Epidermal melanocyte (primary cell): ENCODE data around the gene ADAMTS17.

Experiments used
- DNase-seq: peaks from one replicate; pipeline ENCODE4 v3.0.0; 2011; ENCODE audit warnings: low spot score; ENCODE audit not compliant: insufficient read length

The ADAMTS17 gene

DNA sequence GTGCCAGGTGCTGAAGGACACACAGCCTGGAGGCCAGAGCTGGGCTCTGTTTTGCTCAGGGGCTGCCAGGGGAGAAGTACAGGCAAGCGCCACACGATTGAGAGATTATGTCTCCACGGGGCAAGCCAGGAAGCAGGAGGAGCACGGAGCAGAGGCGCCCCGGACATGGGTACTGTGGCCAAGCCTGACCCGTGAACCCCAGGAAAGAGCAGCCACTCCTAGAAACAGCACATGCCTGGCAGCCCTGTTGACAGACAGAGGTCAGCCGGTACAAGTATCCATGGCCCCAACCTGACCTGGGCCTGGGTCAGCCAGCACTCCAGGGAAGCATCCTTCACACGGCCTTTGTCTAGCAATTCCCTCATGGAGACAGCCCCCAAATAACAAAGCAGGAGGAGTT is 89.4 kb downstream of the ADAMTS17 start:
- DNase-seq, result no peak

DNA sequence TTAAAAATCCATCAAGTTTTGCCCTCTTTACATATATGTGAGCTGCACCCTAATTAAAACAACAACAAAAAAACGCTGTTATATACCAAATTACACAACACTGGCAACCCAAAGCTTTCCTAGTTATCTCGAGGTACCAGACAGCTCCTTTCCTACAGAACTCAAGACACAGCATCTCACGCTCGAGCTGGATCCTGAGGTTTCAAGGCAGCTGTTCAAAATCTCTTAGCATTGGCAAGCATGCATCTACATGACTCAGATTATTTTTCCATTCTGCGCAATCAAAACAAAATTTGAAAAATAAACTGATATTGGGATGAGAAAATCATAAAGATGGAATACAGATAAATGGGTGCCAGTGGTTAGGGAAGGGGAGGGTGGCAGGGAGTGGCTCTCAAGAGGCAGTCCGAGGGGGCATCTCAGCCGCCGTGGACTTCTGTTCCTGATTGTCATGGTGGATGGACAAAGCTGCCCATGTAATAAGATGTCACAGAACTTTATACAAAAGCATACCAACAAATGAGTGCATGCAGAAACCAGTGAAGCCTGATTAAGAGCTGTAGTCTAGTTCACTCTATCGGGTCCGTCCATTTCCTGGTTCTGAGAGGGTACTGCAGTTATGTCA is 91.5 kb downstream of the ADAMTS17 start:
- DNase-seq, result no peak

DNA sequence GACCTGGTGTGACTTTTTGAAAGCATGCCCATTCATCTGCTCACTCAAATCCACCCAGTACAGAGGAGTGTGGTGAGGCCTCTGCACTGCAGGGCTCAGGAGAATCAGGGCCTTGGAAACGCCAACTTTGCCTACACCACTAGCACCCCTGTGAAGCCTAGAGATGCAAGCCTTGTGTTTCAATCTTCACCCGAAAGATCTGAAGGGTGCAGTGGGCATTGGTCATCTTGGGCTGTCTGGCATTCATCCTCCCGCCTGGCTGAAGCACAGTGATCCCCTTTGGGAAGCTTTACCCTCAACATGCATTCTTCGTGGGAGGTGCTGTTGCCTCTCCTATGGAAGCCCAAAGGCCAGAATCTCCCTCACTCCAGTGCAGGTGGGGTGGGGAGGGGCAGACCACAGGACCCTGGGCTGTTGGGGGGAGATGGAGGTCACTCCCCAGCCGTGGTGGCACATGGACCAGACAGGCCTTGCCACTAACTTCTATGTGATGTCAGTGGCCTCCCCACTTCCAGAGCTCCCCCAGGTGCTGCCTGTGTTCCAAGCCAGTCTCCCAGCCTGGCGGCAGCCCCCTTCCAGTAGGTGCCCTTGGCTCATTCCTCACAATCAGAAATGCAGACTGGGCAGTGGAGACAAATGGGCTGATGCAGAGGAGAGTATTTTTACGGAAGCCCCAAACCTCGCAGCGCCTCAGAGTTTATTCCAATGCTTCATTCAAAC is 92.5 kb downstream of the ADAMTS17 start:
- DNase-seq, result no peak

DNA sequence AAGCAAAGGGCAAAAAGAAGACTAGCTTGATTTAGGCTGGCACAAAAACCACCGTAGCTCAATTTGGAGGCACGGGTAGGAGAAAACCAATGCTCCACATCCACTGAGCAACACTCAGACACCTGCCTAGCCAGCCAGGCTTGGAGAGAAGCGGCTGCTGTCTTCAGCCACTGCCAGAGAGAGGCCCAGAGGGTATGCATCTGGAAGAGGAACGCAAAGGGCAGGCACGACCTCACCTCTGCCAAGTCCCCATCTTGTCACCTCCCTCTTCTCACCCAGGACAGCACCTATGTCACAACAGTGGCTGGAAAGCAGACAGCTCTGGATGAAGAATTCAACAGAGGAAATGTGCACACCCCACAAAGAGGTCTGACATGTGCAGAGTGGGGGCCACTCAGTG is 93.5 kb downstream of the ADAMTS17 start:
- no peak for DNase-seq

DNA sequence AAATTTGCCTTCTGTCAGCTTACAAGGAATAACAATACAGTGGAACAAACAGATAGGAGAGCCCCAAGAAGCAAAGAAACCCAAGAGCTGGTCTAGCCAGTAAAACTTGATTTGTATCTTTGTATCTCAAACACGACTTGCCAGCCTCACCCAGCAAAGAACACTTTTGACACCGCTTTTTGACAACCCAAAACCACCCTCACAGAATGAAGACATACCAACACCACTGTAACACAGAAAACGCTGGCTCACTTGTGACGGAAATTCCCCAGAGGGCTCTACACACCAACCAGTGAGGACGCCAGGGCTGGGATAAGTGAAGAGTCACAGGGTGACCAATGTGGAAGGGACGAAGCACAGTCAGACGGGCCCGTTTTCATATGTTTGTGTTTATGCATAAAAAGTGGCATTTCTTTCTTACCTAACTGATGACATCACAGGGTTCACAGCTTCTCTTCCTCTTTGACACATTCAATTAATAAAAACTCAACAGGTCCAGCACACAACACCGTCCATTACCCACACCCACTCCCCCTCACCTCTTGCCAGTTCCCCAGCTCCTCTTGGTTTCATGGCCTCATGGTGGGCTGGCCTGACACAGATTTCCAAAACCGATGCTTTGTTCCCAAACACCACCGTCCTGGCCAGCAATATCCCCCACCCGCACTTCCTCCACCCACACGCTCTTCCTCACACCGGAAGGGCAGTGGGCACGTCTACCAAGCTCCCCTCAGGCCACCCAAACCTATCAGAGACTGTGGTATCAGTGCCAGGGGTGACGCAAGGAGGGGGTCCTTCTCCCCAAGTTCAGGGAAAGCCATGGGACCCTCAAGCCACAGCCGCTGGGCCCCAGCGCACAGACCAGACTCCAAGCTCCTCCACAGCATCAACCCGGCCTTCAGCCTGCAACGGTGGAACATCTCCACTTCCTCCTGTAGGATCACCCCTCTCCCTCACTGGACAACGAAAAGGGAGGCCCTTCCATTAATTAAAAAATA is 94.2 kb downstream of the ADAMTS17 start:
- DNase-seq, result no peak

DNA sequence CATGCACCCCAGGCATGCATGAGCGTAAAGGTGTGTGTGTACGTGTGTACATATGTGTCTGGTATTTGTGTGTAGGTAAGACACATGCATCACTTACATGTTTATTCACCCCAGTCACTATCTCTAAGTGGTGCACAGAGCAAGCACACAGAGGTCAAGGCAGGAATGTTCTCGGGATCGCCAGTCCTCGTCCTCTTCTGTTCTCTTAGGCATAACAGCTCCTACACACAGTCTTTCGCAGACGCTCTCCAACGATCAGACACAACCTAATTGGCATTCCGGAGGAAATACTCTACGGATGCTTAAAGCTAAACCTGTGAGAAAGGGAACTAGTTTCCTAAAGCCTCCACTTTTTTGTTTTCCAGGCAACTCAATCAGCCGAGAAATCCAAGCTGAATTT is 95.9 kb downstream of the ADAMTS17 start:
- DNase-seq, result no peak

DNA sequence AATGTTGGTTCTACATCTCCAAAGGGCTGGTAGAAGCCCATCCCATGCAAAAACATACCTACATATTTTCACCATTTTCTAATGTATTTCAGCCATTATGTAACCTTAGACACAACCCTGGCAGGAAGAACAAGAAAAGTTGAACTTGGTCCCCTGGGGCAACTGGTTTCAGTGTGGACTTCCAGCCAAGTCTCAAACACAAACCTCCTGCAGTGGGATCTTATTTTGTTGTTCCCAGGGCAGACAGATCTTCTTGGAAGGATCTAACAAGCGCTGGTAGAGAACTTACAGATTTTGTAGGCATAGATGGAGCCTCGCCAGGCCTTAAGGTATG is 96.3 kb downstream of the ADAMTS17 start:
- no peak for DNase-seq

DNA sequence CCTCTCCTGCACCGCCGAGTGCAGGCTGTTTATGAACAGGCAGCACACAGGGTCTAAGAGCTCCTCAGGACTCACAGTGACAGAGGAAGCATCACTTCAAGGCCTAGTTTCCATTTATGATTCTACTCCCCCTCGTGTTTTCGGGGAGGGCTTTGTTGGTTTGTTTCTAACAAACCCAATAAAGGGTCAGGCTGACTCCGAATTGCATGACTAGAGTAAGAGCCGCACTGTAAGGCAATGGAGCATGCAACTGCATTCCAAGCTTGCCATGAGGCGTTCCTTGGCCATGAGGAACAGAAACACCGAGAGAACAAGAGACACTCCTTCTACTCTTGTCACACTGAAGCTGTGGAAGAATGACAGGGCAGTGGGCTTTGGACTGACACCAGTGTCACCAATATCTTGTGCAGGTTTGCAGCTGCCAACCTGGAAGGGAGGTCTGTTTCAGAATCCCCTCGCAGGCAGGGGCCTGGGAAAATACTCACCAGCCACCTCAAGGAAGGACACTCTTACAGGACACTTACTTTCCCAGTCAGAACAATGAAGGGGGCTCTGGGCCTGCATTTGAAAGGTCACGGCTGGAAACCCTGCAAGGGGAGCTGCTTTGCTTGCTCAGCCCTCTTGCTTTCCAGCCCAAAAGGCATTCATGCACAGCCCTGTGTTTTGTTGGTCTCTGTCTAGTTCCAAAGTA is 96.8 kb downstream of the ADAMTS17 start:
- DNase-seq, result no peak

DNA sequence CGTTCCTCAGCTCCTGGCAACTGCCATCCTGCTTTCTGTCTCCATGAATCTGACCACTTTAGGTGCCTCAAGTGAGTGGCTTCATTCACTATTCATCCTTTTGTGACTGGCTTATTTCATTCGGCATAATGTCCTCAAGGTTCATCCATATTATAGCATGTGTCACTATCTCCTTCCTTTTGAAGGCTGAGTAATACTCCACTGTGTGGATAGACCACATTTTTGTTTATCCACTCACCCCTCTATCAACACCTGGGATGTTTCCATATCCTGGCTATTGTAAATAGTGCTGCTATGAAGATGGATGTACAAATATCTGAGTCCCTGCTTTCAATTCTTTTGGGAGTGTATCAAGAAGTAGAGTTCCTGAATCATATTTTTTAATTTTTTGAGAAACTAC is 98.8 kb downstream of the ADAMTS17 start:
- no peak for DNase-seq

DNA sequence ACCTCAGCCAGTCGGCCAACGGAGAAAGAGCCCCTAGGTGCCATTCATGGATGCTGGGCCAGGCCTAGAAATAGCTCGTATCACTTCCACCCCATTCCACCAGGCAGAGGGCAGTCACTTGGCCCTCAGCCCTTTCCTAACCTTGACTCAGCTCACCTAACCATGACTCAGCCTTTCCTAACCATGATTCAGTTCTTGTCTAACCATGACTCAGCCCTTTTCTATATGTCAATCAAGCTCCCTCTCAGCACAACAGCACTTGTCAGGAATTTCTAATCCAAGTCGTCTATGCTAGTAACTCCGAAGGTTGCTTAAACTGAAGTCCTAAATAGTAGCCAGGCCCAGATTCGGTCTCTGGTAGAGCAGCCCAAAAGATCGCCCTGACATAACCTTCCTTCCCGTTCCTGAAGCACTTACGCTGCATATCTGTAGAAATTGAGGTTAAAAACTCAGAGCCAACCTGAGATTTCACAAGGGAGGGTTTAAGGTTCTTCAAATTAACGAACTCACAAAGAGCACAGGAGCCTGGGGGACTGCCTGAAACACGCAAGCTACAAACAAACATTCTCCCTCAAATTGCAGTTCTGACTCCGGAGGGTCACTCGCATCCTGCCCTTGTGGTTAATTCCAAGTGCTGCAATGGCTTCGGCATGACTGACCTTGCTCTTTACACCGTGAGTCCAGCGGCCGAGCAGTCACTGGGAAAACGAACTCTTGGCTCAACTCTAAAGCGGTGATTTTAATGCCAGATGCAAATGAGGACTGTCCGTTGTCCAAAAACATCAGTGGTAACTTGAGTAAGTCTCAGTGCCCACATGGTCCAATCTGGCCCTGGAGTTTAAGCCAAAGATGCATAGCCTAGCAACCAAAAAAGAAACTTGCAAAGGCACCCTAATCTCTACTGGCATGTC is 99.9 kb downstream of the ADAMTS17 start:
- DNase-seq, result no peak

DNA sequence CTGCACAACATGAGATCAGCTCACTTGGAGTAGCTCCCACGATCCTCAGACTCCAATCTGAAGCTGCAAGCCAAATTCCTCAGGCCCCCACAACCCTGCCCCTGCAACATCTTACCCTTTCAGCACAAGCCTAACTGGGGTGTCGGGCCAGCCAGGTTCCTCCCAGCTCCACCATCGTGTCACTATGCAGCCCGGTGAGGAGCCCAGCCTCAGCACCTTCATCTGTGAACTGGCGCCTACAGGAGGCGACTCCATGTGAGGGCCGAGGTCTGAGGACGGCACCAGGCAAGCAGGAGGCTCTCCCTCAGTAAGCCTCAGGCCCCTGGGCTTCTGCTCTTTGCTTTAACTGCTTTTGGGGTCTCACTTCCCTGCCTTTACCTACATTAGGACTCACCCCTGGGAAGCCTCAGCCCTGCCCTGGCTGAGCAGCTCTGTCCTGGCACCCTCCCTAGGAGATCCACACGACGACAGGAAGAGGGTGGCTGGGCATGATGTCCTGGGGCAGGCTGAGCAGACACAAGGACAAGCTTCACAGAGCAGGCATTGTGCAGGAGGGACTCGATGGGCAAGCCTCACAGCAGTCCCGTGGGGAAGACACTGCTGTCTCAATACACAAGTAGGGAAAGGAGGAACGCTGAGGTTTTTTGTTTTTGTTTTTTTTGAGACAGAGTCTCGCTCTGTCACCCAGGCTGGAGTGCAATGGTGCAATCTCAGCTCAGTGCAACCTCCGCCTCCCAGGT is 104.6 kb downstream of the ADAMTS17 start:
- DNase-seq, result no peak

DNA sequence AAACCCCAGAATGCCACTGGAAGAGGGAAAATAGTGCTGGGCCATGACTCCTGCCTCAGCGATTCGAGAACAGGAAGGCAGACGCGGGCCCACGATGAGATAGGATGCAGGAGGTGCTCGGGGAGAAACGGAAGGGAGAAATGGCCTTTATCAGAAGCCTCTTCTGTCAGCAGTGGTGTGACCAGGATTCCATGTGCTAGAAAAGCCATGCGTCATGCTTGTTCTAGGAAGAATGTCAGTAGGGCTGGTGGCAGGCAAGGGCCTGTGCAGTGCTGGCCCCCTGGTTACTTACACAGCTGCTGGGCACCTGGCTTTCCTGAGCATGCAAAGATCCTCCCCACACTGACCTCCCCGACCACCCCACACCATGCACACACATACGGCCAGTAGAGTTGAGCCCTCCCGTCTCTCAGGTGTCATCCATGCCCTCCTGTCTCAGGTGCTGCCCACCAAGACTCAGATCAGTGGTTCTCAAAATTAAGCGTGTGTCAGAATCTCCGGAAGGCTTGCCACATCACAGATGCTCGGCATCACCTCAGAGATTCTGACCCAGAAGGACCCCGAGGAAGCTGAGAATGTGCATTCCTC is 106.7 kb downstream of the ADAMTS17 start:
- DNase-seq, result no peak

DNA sequence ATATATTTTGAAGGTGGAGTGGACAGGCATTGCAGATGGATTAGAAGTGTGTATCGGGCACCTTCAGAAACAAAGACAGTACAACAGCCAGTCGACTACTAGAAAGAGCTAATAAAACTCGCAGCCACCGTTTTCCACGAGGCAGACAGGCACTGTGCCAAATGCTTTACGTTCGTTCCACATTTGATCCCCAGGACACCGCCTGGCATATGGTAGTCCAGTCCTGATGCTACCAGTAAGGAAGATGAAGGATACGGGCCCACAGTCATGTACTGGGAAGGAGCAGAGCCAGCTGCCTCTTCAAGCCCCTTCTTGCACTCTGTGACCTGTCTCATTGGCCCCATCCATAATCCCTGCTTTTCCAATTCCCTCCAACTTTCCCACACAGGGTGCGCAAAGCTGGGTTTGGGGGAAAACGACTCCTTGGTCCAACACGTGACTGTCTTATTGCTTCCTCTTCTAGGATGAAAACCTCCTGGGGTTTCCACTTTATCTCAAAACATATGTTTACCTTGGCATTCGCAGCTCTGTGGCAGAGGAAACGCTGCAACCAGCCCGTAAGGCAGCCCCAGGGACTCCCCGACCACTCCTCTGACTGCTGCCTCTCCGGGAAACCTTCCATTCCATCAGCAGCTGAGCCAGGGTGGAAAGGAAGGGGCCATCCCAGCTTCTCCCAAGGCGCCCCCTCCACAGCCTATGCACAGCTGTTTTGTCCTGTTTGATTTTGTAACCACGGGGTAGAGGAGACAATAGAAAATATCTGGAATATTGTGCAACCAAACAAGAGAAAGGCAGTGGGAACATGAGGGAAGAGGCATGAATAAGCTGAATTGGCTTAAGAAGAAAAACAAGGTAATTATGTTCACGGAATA is 107.4 kb downstream of the ADAMTS17 start:
- no peak for DNase-seq

DNA sequence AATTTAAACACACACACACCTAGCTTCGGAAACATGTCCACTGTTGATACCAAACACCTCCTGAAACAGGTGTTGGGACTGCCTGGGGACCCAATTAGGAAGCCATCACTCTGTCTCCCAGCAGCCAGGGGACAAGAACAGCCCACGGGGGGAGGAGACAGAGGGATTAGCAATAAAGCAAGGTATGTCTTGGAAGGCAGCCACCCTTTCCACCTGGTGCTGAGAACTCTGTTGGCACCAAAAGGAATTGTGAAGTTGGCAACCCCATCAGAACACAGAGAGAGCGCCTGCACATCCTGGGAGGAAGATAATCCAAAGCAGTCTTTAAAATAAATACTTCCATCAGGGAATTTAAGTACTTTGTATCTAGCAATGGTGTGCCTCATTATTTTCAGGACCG is 111.0 kb downstream of the ADAMTS17 start:
- no peak for DNase-seq

DNA sequence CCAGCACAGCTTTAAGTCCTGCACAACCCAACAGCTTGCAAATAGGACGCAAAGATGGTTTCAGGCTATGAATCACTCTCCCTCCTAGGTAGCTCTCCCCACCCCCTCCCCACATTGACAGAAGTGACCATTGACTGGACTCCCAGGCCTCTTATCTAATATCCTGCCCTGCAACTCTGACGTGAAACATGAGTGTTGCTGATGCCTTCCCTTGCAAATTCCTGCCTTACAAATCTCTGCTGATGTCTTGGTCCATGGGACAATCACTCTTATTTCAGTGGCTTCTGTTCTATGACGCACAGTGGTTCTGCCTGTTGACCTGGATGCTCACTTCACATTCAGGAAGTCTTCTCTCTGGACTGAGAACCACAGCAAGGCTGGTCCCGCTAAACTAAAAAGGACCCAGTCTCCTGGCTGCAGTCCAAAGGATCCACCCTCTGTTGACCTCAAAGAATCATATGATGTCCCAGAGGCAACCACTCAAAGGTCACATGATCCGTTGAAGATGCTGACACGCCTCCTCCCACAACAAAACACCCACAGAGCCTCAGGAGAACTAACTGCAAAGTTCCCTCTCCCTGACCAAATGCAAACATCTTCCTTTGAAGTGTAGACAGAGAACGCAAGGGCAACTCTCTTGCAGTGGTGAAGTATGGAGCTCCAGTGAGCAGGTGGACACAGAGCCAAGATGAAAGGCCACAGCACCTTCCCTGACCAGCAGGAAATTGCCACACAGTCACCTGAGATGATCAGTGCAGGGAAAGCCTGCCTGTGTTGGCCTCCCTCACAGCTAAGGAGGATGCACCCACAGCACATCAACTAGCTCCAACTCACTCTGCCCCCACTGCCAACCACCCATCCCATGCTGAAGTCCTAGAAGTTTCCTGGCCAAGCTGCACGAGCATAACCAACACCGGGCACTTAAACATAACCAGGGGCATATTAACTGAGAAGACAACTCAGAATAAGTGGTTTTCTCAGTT is 112.3 kb downstream of the ADAMTS17 start:
- DNase-seq, result no peak

DNA sequence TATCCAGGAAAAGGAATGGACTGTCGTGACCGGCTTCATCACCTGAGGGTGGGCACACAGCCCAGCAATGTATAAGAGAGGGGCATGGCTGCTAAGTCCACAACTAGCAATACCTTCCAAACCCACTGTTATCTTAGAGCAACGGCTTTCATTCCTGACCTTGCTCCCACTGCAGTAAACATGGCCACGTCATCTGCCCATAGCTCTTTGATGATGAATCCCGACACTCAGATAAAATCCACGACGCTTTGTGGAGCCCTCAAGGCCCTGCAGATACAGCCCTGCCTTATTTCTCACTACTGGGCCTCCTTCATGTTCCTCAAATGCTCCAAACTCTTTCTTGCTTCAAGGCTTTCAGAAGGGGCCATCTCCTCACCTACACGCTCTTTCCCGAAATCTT is 114.0 kb downstream of the ADAMTS17 start:
- no peak for DNase-seq

DNA sequence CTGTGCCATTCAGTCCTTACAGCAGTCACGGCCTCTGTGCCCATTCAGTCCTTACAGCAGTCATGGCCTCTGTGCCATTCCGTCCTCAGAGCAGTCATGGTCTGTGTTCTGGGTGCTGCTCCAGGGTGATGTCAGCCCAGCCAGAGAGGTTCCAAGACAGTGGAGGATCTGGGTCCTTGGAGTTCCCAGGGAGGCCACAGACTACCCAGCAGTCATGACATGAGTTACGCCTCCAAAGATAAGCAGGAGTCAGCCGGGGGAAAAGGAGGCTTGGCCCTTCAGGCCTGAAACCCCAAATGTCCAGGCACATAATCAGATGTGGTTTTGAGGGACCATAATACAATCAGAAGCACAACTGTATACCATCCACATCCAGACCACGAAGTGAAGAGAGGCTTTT is 115.7 kb downstream of the ADAMTS17 start:
- no peak for DNase-seq
